ENCODE results near the gene KLF5. TPM values are rescaled to one million over a fixed set of nuclear protein-coding genes. Genes with fewer than 3 reads are reported as not detected.

The KLF5 gene
- total and polyA plus RNA-seq, 10 donors, result 0.74 to 5.4 (median 1.3) TPM

GRCh38 chr13:73075546-73075945 is 16.7 kb downstream of the KLF5 start:
- Histone ChIP-seq H3K4me1 (peaks cover 0 to 10% (median 0%) of the 10 kb centered on the region in 6 donors), H3K9me3 (no peaks in the 10 kb centered on the region), H3K27me3 (replicated peaks in 1 of 7) (no peaks in the 10 kb centered on the region), H3K4me3 (no peak overlapping the region), H3K27ac (no peak overlapping the region), H3K36me3 (peaks cover 0 to 27% (median 0%) of the 10 kb centered on the region in 6 donors)
- WGBS, 5 donors, result 65 to 85% (median 76%) methylated on average over 18 of the region's 18 CpGs
- no peak for DNase-seq
- intact Hi-C loops (cut with DNase I; ENCODE audit: low total_unique reads), result no loop called here
- no peak for TF ChIP-seq POLR2AphosphoS5 (IDR thresholded peaks at IDR 0.05)
- TF ChIP-seq POLR2A (IDR thresholded peaks at IDR 0.05), result no peak
- TF ChIP-seq CTCF (IDR thresholded peaks at IDR 0.05 in 8 of 11, conservative IDR thresholded peaks at IDR 0.05 in 3 of 11), result no peak

- Histone ChIP-seq H3K27ac (no peak overlapping the region), H3K27me3 (replicated peaks in 1 of 7) (no peaks in the 10 kb centered on the region), H3K4me1 (peaks cover 0 to 10% (median 0%) of the 10 kb centered on the region in 6 donors), H3K9me3 (no peaks in the 10 kb centered on the region), H3K4me3 (no peak overlapping the region), H3K36me3 (peaks cover 0 to 27% (median 0%) of the 10 kb centered on the region in 6 donors)
- 68 to 89% (median 83%) methylated on average over 2 of the region's 2 CpGs for WGBS, 5 donors
- TF ChIP-seq POLR2AphosphoS5 (IDR thresholded peaks at IDR 0.05) (no peak), CTCF (IDR thresholded peaks at IDR 0.05 in 8 of 11, conservative IDR thresholded peaks at IDR 0.05 in 3 of 11) (no peak), POLR2A (IDR thresholded peaks at IDR 0.05) (no peak)
- no peak for DNase-seq
- intact Hi-C loops (cut with DNase I; ENCODE audit: low total_unique reads), result no loop called here
Measured at GRCh38 chr13:73075954-73076353, 17.1 kb downstream of the KLF5 start.

GRCh38 chr13:73077865-73078264 is 19.1 kb downstream of the KLF5 start:
- TF ChIP-seq CTCF (IDR thresholded peaks at IDR 0.05 in 8 of 11, conservative IDR thresholded peaks at IDR 0.05 in 3 of 11) (no peak), POLR2AphosphoS5 (IDR thresholded peaks at IDR 0.05) (no peak), POLR2A (IDR thresholded peaks at IDR 0.05) (no peak)
- H3K9me3 ChIP-seq, result no peaks in the 10 kb centered on the region
- H3K27ac ChIP-seq, result no peak overlapping the region
- H3K4me1 ChIP-seq, result peaks cover 0 to 10% (median 0%) of the 10 kb centered on the region in 6 donors
- peaks cover 0 to 27% (median 0%) of the 10 kb centered on the region in 6 donors for H3K36me3 ChIP-seq
- DNase-seq, result no peak
- H3K4me3 ChIP-seq, result no peak overlapping the region
- WGBS, 5 donors, result 79 to 96% (median 92%) methylated on average over 9 of the region's 9 CpGs
- intact Hi-C loops (cut with DNase I; ENCODE audit: low total_unique reads), result no loop called here
- H3K27me3 ChIP-seq (replicated peaks in 1 of 7), result no peaks in the 10 kb centered on the region

- no peaks in the 10 kb centered on the region for H3K9me3 ChIP-seq
- no peak for TF ChIP-seq CTCF (IDR thresholded peaks at IDR 0.05 in 8 of 11, conservative IDR thresholded peaks at IDR 0.05 in 3 of 11)
- TF ChIP-seq POLR2AphosphoS5 (IDR thresholded peaks at IDR 0.05), result no peak
- no peak for TF ChIP-seq POLR2A (IDR thresholded peaks at IDR 0.05)
- H3K36me3 ChIP-seq, result peaks cover 0 to 27% (median 0%) of the 10 kb centered on the region in 6 donors
- intact Hi-C loops (cut with DNase I; ENCODE audit: low total_unique reads), result no loop called here
- H3K4me3 ChIP-seq, result no peak overlapping the region
- peaks cover 0 to 2% (median 0%) of the 10 kb centered on the region in 6 donors for H3K4me1 ChIP-seq
- WGBS, 5 donors, result 91 to 98% (median 95%) methylated on average over 3 of the region's 3 CpGs
- H3K27ac ChIP-seq, result no peak overlapping the region
- H3K27me3 ChIP-seq (replicated peaks in 1 of 7), result no peaks in the 10 kb centered on the region
- DNase-seq, result no peak
Measured at GRCh38 chr13:73079359-73079758, 20.6 kb downstream of the KLF5 start.

Data from spleen (tissue), 11 donors.